ENCODE data around the gene TMEM233. TPM values are rescaled to one million over a fixed set of nuclear protein-coding genes. Genes with fewer than 3 reads are reported as not detected.

Gene TMEM233
- total and polyA plus RNA-seq, 2 of the 8 experiments (the other 6 are each of a cell fraction or from before 2014, with no cell fraction given), result 0.09 TPM

GRCh38 chr12:119660076-119660475, 66.5 kb downstream of the TMEM233 start:
- H4K8ac ChIP-seq (ENCODE audit: extremely low read depth, insufficient read depth, low read length), result no peak overlapping the region
- no peak overlapping the region for H2BK15ac ChIP-seq (ENCODE audit: low read length)
- no peak overlapping the region for H4K91ac ChIP-seq (replicated peaks; ENCODE audit: insufficient read length, low read length)
- DNase-seq (ENCODE audit: low read depth in 1 of 2, low spot score in 2 of 2), result no peak
- H3K9ac ChIP-seq (replicated peaks in 1 of 4; ENCODE audit: extremely low read depth in 1 of 4, low read depth in 3 of 4, low read length in 3 of 4), result no peak overlapping the region
- H4K5ac ChIP-seq (ENCODE audit: insufficient read length, low read depth, low read length), result no peak overlapping the region
- H3K56ac ChIP-seq (replicated peaks; ENCODE audit: insufficient read length, low read depth, low read length), result no peak overlapping the region
- H2BK120ac ChIP-seq (replicated peaks; ENCODE audit: low read depth, low read length), result no peak overlapping the region
- no peak overlapping the region for H2AK5ac ChIP-seq (ENCODE audit: low read depth, low read length)
- H3K23me2 ChIP-seq (ENCODE audit: low read depth, low read length), result no peaks in the 10 kb centered on the region
- no peak overlapping the region for H3K14ac ChIP-seq (ENCODE audit: insufficient read length)
- POLR2A ChIA-PET (ENCODE audit: partially characterized antibody), result no interaction called here
- no peak overlapping the region for H3K23ac ChIP-seq (ENCODE audit: insufficient read length)
- no peak overlapping the region for H2BK20ac ChIP-seq (ENCODE audit: low read length)
- H3K36me3 ChIP-seq (ENCODE audit: control insufficient read depth in 2 of 4, insufficient read depth in 4 of 4, low read length in 3 of 4), result no peaks in the 10 kb centered on the region
- H3K27me3 ChIP-seq (replicated peaks in 1 of 4; ENCODE audit: control insufficient read depth in 3 of 4, extremely low read depth in 1 of 4, insufficient read depth in 3 of 4, low read length in 3 of 4), result no peaks in the 10 kb centered on the region; a peak in 1 of 7 replicates
- no peaks in the 10 kb centered on the region for H3K79me1 ChIP-seq (ENCODE audit: low read depth, low read length)
- WGBS, 2 experiments (ENCODE audit: extremely low coverage in 1 of 2, insufficient coverage in 1 of 2, insufficient read length in 1 of 2, insufficient replicate concordance in 2 of 2, low coverage in 1 of 2, low lambda C conversion rate in 2 of 2, missing lambda C conversion rate in 1 of 2), result 93% methylated on average over 5 of the region's 5 CpGs; no CpG with 5 or more reads in 1 of the 2 experiments
- H2BK5ac ChIP-seq (ENCODE audit: low read depth, low read length), result no peak overlapping the region
- H3K18ac ChIP-seq (ENCODE audit: extremely low read depth, low read length), result no peak overlapping the region
- H3K27ac ChIP-seq (ENCODE audit: low read depth, low read length), result no peak overlapping the region
- no peaks in the 10 kb centered on the region for H3K79me2 ChIP-seq (ENCODE audit: control insufficient read depth in 1 of 2, insufficient read depth in 2 of 2, low read length in 2 of 2)
- CTCF ChIA-PET (ENCODE audit: partially characterized antibody), result interaction anchor here (1.1 to 2.6 kb wide), 2 partner anchors 12 to 15 kb away, joined by 3 to 19 read pairs; no protein-coding TSS in a partner anchor
- H2AFZ ChIP-seq (ENCODE audit: low read length), result no peak overlapping the region
- no peak overlapping the region for H3K4me2 ChIP-seq (ENCODE audit: insufficient read depth in 1 of 2, low read depth in 2 of 2, low read length in 2 of 2)
- no peak overlapping the region for H2BK12ac ChIP-seq (ENCODE audit: low read depth, low read length)
- H3K4ac ChIP-seq (replicated peaks; ENCODE audit: insufficient read length, low read depth, low read length), result no peak overlapping the region
- no peak for FAIRE-seq
- H3K4me3 ChIP-seq (ENCODE audit: extremely low read depth in 1 of 4, insufficient read depth in 2 of 4, low read depth in 3 of 4, low read length in 4 of 4), result no peak overlapping the region
- H3K9me3 ChIP-seq (ENCODE audit: insufficient read depth in 2 of 2, low read depth in 1 of 2, low read length in 1 of 2), result no peaks in the 10 kb centered on the region
- no peaks in the 10 kb centered on the region for H3K4me1 ChIP-seq (replicated peaks in 1 of 4; ENCODE audit: control insufficient read depth in 3 of 4, insufficient read depth in 4 of 4, low read length in 3 of 4)
- H4K20me1 ChIP-seq (replicated peaks in 1 of 2; ENCODE audit: control insufficient read depth in 1 of 2, insufficient read depth in 2 of 2, low read length in 2 of 2), result no peaks in the 10 kb centered on the region
- TF ChIP-seq YY1 (IDR thresholded peaks at IDR 0.05; ENCODE audit: low read depth, low read length), result no peak
- TF ChIP-seq SUZ12 (IDR thresholded peaks at IDR 0.05; ENCODE audit: low read length), result no peak
- no peak for TF ChIP-seq BACH1 (IDR thresholded peaks at IDR 0.05; ENCODE audit: low read length)
- no peak for TF ChIP-seq KDM5A (IDR thresholded peaks at IDR 0.05; ENCODE audit: low read length)
- TF ChIP-seq ATF2 (IDR thresholded peaks at IDR 0.05; ENCODE audit: low read length), result no peak
